ENCODE measurements around the gene CDK11B. TPM values are rescaled to one million over a fixed set of nuclear protein-coding genes. Genes with fewer than 3 reads are reported as not detected.
A peak's percentile ranks its signal among the peaks of the same experiment; 100 is the strongest.

CDK11B gene
- total and polyA plus RNA-seq, 2 experiments from 2014 or later, result 11.7 to 19.1 TPM

GRCh38 chr1:1591452-1591851 is 67.4 kb downstream of the CDK11B start:
- no peaks in the 10 kb centered on the region for H3K4me1 ChIP-seq (ENCODE audit: insufficient read depth)
- no peak overlapping the region for H3K4me2 ChIP-seq (ENCODE audit: unreplicated experiment)
- no peak overlapping the region for H3K4me3 ChIP-seq
- in situ Hi-C loops (cut with MboI), result no loop called here
- no peaks in the 10 kb centered on the region for H3K79me2 ChIP-seq (ENCODE audit: insufficient read depth)
- peaks cover 9% of the 10 kb centered on the region; the same call in 1 of the 2 replicates for H3K27me3 ChIP-seq (replicated peaks; ENCODE audit: insufficient read depth)
- no peak overlapping the region for H3K27ac ChIP-seq
- H2AFZ ChIP-seq, result no peak overlapping the region
- H3K9ac ChIP-seq, result no peak overlapping the region
- H3F3A ChIP-seq (ENCODE audit: insufficient read depth), result no peaks in the 10 kb centered on the region
- 88 to 89% methylated on average over 13 of the region's 13 CpGs for WGBS, 2 experiments (ENCODE audit: low coverage in 1 of 2, low lambda C conversion rate in 2 of 2, missing lambda C conversion rate in 2 of 2)
- no peaks in the 10 kb centered on the region for H3K9me3 ChIP-seq (ENCODE audit: low read depth)
- no peaks in the 10 kb centered on the region for H3K9me2 ChIP-seq (ENCODE audit: insufficient read depth)
- H4K20me1 ChIP-seq (ENCODE audit: insufficient read depth), result no peaks in the 10 kb centered on the region
- no peaks in the 10 kb centered on the region for H3K36me3 ChIP-seq (ENCODE audit: low read depth)
- TF ChIP-seq EZH2 (IDR thresholded peaks at IDR 0.05; ENCODE audit: insufficient read depth, poor library complexity, severe bottlenecking), result no peak
- no peak for TF ChIP-seq EZH2phosphoT487 (IDR thresholded peaks at IDR 0.05; ENCODE audit: insufficient read depth, low read depth)
- peak; percentile 45 for DNase-seq

Other genes starting within 250 kb of the CDK11B start
- gene ANKRD65, start 237.7 kb downstream of the CDK11B start, total RNA-seq (2014; rRNA removed; shearing (Covaris generic)), result 0.51 and 0.97 TPM in 2 replicates
- gene ANKRD65, start 237.7 kb downstream of the CDK11B start, polyA plus RNA-seq (2016; fragmentation: Nextera tagmentation; extraction: Ambion mirVana), result 0.44 and 0.70 TPM in 2 replicates
- 1.4 and 2.3 TPM in 2 replicates for gene VWA1, start 223.3 kb downstream of the CDK11B start, total RNA-seq (2014; rRNA removed; shearing (Covaris generic))
- 0.60 and 1.3 TPM in 2 replicates for gene VWA1, start 223.3 kb downstream of the CDK11B start, polyA plus RNA-seq (2016; fragmentation: Nextera tagmentation; extraction: Ambion mirVana)
- not detected in 2 replicates for gene ATAD3C, start 209.3 kb downstream of the CDK11B start, total RNA-seq (2014; rRNA removed; shearing (Covaris generic))
- gene ATAD3C, start 209.3 kb downstream of the CDK11B start, polyA plus RNA-seq (2016; fragmentation: Nextera tagmentation; extraction: Ambion mirVana), result 0.51 TPM in 1 of 2 replicates, not detected in the other
- 20.2 and 34.7 TPM in 2 replicates for gene ATAD3B, start 187.2 kb downstream of the CDK11B start, total RNA-seq (2014; rRNA removed; shearing (Covaris generic))
- gene ATAD3B, start 187.2 kb downstream of the CDK11B start, polyA plus RNA-seq (2016; fragmentation: Nextera tagmentation; extraction: Ambion mirVana), result 11.6 and 12.1 TPM in 2 replicates
- 45.8 and 54.5 TPM in 2 replicates for gene ATAD3A, start 146.8 kb downstream of the CDK11B start, total RNA-seq (2014; rRNA removed; shearing (Covaris generic))
- 42.8 and 44.9 TPM in 2 replicates for gene ATAD3A, start 146.8 kb downstream of the CDK11B start, polyA plus RNA-seq (2016; fragmentation: Nextera tagmentation; extraction: Ambion mirVana)
- gene TMEM240, start 118.4 kb downstream of the CDK11B start, total RNA-seq (2014; rRNA removed; shearing (Covaris generic)), result 1.1 and 3.3 TPM in 2 replicates
- 0.44 and 0.76 TPM in 2 replicates for gene TMEM240, start 118.4 kb downstream of the CDK11B start, polyA plus RNA-seq (2016; fragmentation: Nextera tagmentation; extraction: Ambion mirVana)
- 60.8 and 69.2 TPM in 2 replicates for gene SSU72, start 84.1 kb downstream of the CDK11B start, total RNA-seq (2014; rRNA removed; shearing (Covaris generic))
- gene SSU72, start 84.1 kb downstream of the CDK11B start, polyA plus RNA-seq (2016; fragmentation: Nextera tagmentation; extraction: Ambion mirVana), result 195 and 204 TPM in 2 replicates
- gene FNDC10, start 58.9 kb downstream of the CDK11B start, total RNA-seq (2014; rRNA removed; shearing (Covaris generic)), result 7.7 and 9.8 TPM in 2 replicates
- 3.1 and 3.9 TPM in 2 replicates for gene FNDC10, start 58.9 kb downstream of the CDK11B start, polyA plus RNA-seq (2016; fragmentation: Nextera tagmentation; extraction: Ambion mirVana)
- gene MIB2, start 43.5 kb downstream of the CDK11B start, total RNA-seq (2014; rRNA removed; shearing (Covaris generic)), result 70.5 and 100 TPM in 2 replicates
- gene MIB2, start 43.5 kb downstream of the CDK11B start, polyA plus RNA-seq (2016; fragmentation: Nextera tagmentation; extraction: Ambion mirVana), result 29.2 and 30.3 TPM in 2 replicates
- not detected in 2 replicates for gene MMP23B, start 26.8 kb downstream of the CDK11B start, total RNA-seq (2014; rRNA removed; shearing (Covaris generic))
- 1.1 TPM in 1 of 2 replicates, not detected in the other for gene MMP23B, start 26.8 kb downstream of the CDK11B start, polyA plus RNA-seq (2016; fragmentation: Nextera tagmentation; extraction: Ambion mirVana)
- 32.5 and 38.3 TPM in 2 replicates for gene SLC35E2B, start 33.8 kb upstream of the CDK11B start, total RNA-seq (2014; rRNA removed; shearing (Covaris generic))
- gene SLC35E2B, start 33.8 kb upstream of the CDK11B start, polyA plus RNA-seq (2016; fragmentation: Nextera tagmentation; extraction: Ambion mirVana), result 22.2 and 23.4 TPM in 2 replicates
- 5.1 and 14.4 TPM in 2 replicates for gene CDK11A, start 65.4 kb upstream of the CDK11B start, total RNA-seq (2014; rRNA removed; shearing (Covaris generic))
- 18.9 and 20.0 TPM in 2 replicates for gene CDK11A, start 65.4 kb upstream of the CDK11B start, polyA plus RNA-seq (2016; fragmentation: Nextera tagmentation; extraction: Ambion mirVana)
- gene NADK, start 119.5 kb upstream of the CDK11B start, total RNA-seq (2014; rRNA removed; shearing (Covaris generic)), result 43.0 and 45.4 TPM in 2 replicates
- 43.1 and 43.9 TPM in 2 replicates for gene NADK, start 119.5 kb upstream of the CDK11B start, polyA plus RNA-seq (2016; fragmentation: Nextera tagmentation; extraction: Ambion mirVana)
- gene GNB1, start 232.1 kb upstream of the CDK11B start, total RNA-seq (2014; rRNA removed; shearing (Covaris generic)), result 87.6 and 97.7 TPM in 2 replicates
- 92.0 and 148 TPM in 2 replicates for gene GNB1, start 232.1 kb upstream of the CDK11B start, polyA plus RNA-seq (2016; fragmentation: Nextera tagmentation; extraction: Ambion mirVana)